Trophoblast cell (in vitro differentiated cells and primary cell): ENCODE measurements around the gene PLA2G10.

Experiments
- DNase-seq, 2 donors: peaks; one replicate each; pipeline ENCODE4 v3.0.0-alpha.2; 2016
- H2AFZ ChIP-seq: 2 replicates; pipeline ENCODE4 v1.6.1; 2013; ENCODE audit warnings: low read length, moderate library complexity, mild to moderate bottlenecking; ENCODE audit not compliant: insufficient read depth, poor library complexity
- H2AK5ac ChIP-seq: 2 replicates; pipeline ENCODE4 v1.6.1; 2013; ENCODE audit warnings: mild to moderate bottlenecking, low read length
- H2BK120ac ChIP-seq: 2 replicates; pipeline ENCODE4 v1.6.1; 2013; ENCODE audit warnings: low read length, mild to moderate bottlenecking, moderate library complexity; ENCODE audit not compliant: insufficient read depth, poor library complexity
- H2BK12ac ChIP-seq: 2 replicates; pipeline ENCODE4 v1.6.1; 2013; ENCODE audit warnings: mild to moderate bottlenecking, low read length, moderate library complexity
- H2BK5ac ChIP-seq: 2 replicates; pipeline ENCODE4 v1.6.1; 2013; ENCODE audit warnings: low read length, low read depth, moderate library complexity, mild to moderate bottlenecking; ENCODE audit not compliant: poor library complexity
- H3K14ac ChIP-seq: 2 replicates; pipeline ENCODE4 v1.6.1; 2013; ENCODE audit warnings: mild to moderate bottlenecking, low read length
- H3K18ac ChIP-seq: 2 replicates; pipeline ENCODE4 v1.6.1; 2013; ENCODE audit warnings: mild to moderate bottlenecking, low read length
- H3K23ac ChIP-seq: 2 replicates; pipeline ENCODE4 v1.6.1; 2013; ENCODE audit warnings: low read length
- H3K27ac ChIP-seq: 2 replicates; pipeline ENCODE4 v1.5.1; 2013; ENCODE audit warnings: low read depth, mild to moderate bottlenecking, inconsistent platforms, low read length, moderate library complexity
- H3K27me3 ChIP-seq: 2 replicates; pipeline ENCODE4 v1.6.1; 2013; ENCODE audit warnings: inconsistent platforms, mild to moderate bottlenecking, low read length, moderate library complexity; ENCODE audit not compliant: insufficient read depth
- H3K36me3 ChIP-seq, 2 experiments: 1 replicate in 1 of 2; 2 replicates in 1 of 2; pipeline ENCODE4 v1.6.1; 2013; ENCODE audit warnings: low read length in 2 of 2, mild to moderate bottlenecking in 2 of 2, moderate library complexity in 1 of 2; ENCODE audit not compliant: insufficient read depth in 2 of 2, control insufficient read depth in 1 of 2
- H3K4ac ChIP-seq: 2 replicates; pipeline ENCODE4 v1.6.1; 2013; ENCODE audit warnings: low read depth, mild to moderate bottlenecking, low read length, moderate library complexity
- H3K4me1 ChIP-seq, 2 experiments: 1 replicate in 1 of 2; 2 replicates in 1 of 2; pipeline ENCODE4 v1.6.1; 2013; ENCODE audit warnings: low read length in 2 of 2, mild to moderate bottlenecking in 2 of 2, moderate library complexity in 1 of 2; ENCODE audit not compliant: insufficient read depth in 2 of 2, control insufficient read depth in 1 of 2
- H3K4me2 ChIP-seq: 2 replicates; pipeline ENCODE4 v1.6.1; 2013; ENCODE audit warnings: inconsistent platforms, mild to moderate bottlenecking, low read length, moderate library complexity
- H3K4me3 ChIP-seq: 2 replicates; pipeline ENCODE4 v1.5.1; 2013; ENCODE audit warnings: mild to moderate bottlenecking, low read depth, low read length, inconsistent platforms
- H3K79me1 ChIP-seq: one replicate; pipeline ENCODE4 v1.6.1; 2013; ENCODE audit warnings: low read length
- H3K79me2 ChIP-seq: 2 replicates; pipeline ENCODE4 v1.6.1; 2013; ENCODE audit warnings: low read length, mild to moderate bottlenecking; ENCODE audit not compliant: control insufficient read depth, insufficient read depth, poor library complexity
- H3K9ac ChIP-seq: 2 replicates; pipeline ENCODE4 v1.6.1; 2013; ENCODE audit warnings: mild to moderate bottlenecking, low read length
- H3K9me3 ChIP-seq: 2 replicates; pipeline ENCODE4 v1.6.1; 2013; ENCODE audit warnings: low read depth, mild to moderate bottlenecking, control low read depth, inconsistent platforms, low read length; ENCODE audit not compliant: insufficient read depth
- H4K12ac ChIP-seq: 2 replicates; pipeline ENCODE4 v1.6.1; 2013; ENCODE audit warnings: low read depth, mild to moderate bottlenecking, low read length, moderate library complexity
- H4K8ac ChIP-seq: 2 replicates; pipeline ENCODE4 v1.6.1; 2013; ENCODE audit warnings: low read depth, mild to moderate bottlenecking, low read length, moderate library complexity
- H4K91ac ChIP-seq: one replicate; pipeline ENCODE4 v1.6.1; 2013; ENCODE audit warnings: low read depth, mild to moderate bottlenecking, low read length, moderate library complexity
- whole genome bisulfite sequencing: extraction: QIAGEN DNeasy Blood & Tissue Kit; methylation state at CpG from one replicate; pipeline ENCODE4 v1.1.7; 2013; ENCODE audit warnings: missing lambda C conversion rate; ENCODE audit not compliant: insufficient read length, insufficient coverage; ENCODE audit errors: extremely low coverage; 5-methylcytosine and 5-hydroxymethylcytosine counted together

The PLA2G10 gene

DNA sequence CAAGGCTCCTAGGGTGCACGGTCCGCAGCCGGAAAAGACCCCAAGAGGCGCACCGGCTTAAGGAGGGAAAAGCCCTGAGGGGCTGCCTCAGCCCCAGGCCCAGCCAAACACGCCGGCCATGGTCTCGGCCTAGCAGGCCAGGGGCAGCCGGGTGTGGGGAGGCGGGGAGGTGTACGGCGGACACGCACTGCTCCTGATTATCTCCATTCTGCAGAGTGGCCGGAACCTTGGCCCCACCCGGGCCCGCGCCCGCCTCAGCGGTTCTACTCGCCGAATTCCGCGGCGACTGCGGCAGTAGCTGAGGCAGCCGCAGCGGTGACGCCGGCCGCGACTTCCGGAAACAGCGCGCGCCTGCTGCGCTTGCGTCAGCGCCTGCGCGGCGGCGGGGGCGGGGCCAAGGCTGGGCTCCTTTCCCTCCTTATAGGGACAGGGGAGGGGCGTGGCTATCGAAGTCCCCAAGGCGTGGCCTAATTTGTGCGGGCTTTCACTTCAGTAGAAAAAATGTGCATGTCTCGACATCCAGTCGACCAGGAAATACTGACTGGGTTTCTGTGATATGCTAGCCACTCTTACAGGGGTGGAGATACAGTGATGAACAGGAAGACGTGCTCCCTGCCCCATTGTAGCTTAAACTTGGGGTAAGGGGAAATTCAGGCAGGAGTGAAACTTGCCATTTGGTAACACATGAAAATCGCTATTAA lies 64.0 kb downstream of the PLA2G10 start, which contains the start of gene PARN:
PARN (minus strand) TSS at position 342 of the 701 bp plus-strand sequence; CDS start at position 207, 135 bp downstream.
- peak within 1 kb of the TSS; percentile 86 for H2AK5ac ChIP-seq
- H3K14ac ChIP-seq, result peak within 1 kb of the TSS; percentile 94
- peak within 1 kb of the TSS; percentile 68 for H2AFZ ChIP-seq
- peak within 1 kb of the TSS; percentile 69 for H3K27ac ChIP-seq
- peak within 1 kb of the TSS; percentile 88 for H3K18ac ChIP-seq
- peak within 1 kb of the TSS; percentile 83 for H3K4me3 ChIP-seq
- H3K4ac ChIP-seq, result peak within 1 kb of the TSS; percentile 82
- peak within 1 kb of the TSS; percentile 89 for H4K91ac ChIP-seq
- peaks cover 5 to 12% of the 10 kb centered on the region in 2 experiments for H3K36me3 ChIP-seq
- H3K79me2 ChIP-seq, result peaks cover 15% of the 10 kb centered on the region
- H3K79me1 ChIP-seq, result peaks cover 11% of the 10 kb centered on the region
- peak within 1 kb of the TSS; percentile 90 for H3K9ac ChIP-seq
- no CpG with 5 or more reads among the region's 51 CpGs for WGBS
- peaks cover 5 to 16% of the 10 kb centered on the region in 2 experiments for H3K4me1 ChIP-seq
- H3K27me3 ChIP-seq, result no peaks in the 10 kb centered on the region
- peak within 1 kb of the TSS; percentile 89 for H2BK5ac ChIP-seq
- DNase-seq, result peak; percentile 99
- H2BK12ac ChIP-seq, result no peak within 1 kb of the TSS
- peak within 1 kb of the TSS; percentile 29 for H2BK120ac ChIP-seq
- no peaks in the 10 kb centered on the region for H3K9me3 ChIP-seq
- peak within 1 kb of the TSS; percentile 95 for H4K8ac ChIP-seq
- peak within 1 kb of the TSS; percentile 90 for H4K12ac ChIP-seq
- no peak within 1 kb of the TSS for H3K23ac ChIP-seq
- H3K4me2 ChIP-seq, result peak within 1 kb of the TSS; percentile 85

DNA sequence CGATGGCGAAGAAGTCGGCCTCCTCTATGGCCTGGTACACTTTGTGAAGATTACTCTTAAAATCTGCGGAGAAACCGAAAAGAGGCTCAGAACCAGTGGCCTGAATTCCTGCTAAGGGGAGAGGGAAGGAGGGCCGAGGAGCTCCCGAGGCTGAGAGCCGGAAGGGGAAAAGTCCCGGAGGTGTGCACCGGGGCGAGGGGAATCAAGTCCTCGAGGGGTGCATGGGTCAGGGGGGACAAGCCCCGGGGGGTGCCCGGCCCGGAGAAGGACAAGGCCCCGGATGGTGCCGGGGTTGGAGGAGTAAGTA lies 64.5 kb downstream of the PLA2G10 start:
- Histone ChIP-seq H2BK5ac (peak overlapping the region; percentile 89), H4K8ac (peak overlapping the region; percentile 95), H2AK5ac (peak overlapping the region; percentile 86), H3K9ac (peak overlapping the region; percentile 90), H3K79me1 (peaks cover 11% of the 10 kb centered on the region), H2BK12ac (no peak overlapping the region), H3K36me3 (peaks cover 9 to 12% of the 10 kb centered on the region in 2 experiments), H4K12ac (peak overlapping the region; percentile 90), H3K4ac (peak overlapping the region; percentile 82), H3K27me3 (no peaks in the 10 kb centered on the region), H2AFZ (peak overlapping the region; percentile 68), H3K4me3 (peak overlapping the region; percentile 83), H3K27ac (peak overlapping the region; percentile 69), H3K23ac (no peak overlapping the region), H3K14ac (peak overlapping the region; percentile 94), H3K9me3 (no peaks in the 10 kb centered on the region), H3K79me2 (peaks cover 13% of the 10 kb centered on the region), H4K91ac (peak overlapping the region; percentile 89), H3K18ac (peak overlapping the region; percentile 88), H2BK120ac (peak overlapping the region; percentile 29), H3K4me2 (peak overlapping the region; percentile 85), H3K4me1 (peaks cover 5 to 14% of the 10 kb centered on the region in 2 experiments)
- peak in 1 of 2 donors; percentile 5 for DNase-seq
- no CpG with 5 or more reads among the region's 17 CpGs for WGBS

DNA sequence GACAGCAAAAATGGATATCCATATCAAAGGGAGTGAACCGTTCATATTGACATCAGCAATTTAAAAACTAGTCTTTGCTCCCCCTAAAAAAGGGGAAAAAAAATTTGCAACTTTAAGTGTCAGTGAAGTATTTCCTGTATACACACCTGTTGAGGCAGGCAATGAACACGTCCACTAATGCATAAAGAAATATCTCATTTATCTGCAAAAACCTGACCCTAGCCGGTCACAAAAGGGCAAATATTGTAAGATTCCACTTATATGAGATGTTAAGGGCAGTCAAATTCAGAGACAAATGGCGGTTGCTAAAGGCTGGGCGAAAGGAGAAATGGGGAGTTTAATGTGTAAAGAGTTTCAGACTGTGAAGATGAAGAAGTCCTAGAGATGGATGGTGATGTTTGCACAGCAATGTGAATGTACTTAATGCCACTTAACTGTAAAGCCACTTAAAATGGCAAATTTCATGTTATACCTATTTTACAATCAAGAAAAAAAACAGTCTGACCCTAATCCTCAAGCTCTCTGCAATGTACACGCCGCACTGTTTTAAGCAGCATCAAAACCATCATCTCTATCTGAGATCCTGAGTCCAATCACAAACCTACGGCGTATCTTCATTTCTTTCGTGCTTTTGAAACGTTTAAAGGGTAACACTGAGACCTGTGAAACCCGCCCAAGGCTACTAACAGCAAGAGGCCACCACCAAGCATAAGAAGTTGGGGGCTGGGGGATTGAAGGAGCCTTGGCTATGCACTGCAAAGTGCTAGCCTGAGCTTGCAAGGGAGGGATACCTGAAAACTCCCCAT lies 65.1 kb downstream of the PLA2G10 start:
- DNase-seq, result no peak
- H3K27ac ChIP-seq, result no peak overlapping the region
- no CpG with 5 or more reads among the region's 12 CpGs for WGBS
- peaks cover 11 to 13% of the 10 kb centered on the region in 2 experiments for H3K36me3 ChIP-seq
- peak overlapping the region; percentile 82 for H3K4ac ChIP-seq
- H3K18ac ChIP-seq, result peak overlapping the region; percentile 33
- no peak overlapping the region for H4K8ac ChIP-seq
- H3K9me3 ChIP-seq, result no peaks in the 10 kb centered on the region
- H3K79me2 ChIP-seq, result peaks cover 10% of the 10 kb centered on the region
- no peaks in the 10 kb centered on the region for H3K27me3 ChIP-seq
- no peak overlapping the region for H2AK5ac ChIP-seq
- peak overlapping the region; percentile 90 for H4K12ac ChIP-seq
- no peak overlapping the region for H2BK120ac ChIP-seq
- H3K9ac ChIP-seq, result peak overlapping the region; percentile 90
- H3K79me1 ChIP-seq, result peaks cover 11% of the 10 kb centered on the region
- peaks cover 5 to 10% of the 10 kb centered on the region in 2 experiments for H3K4me1 ChIP-seq
- peak overlapping the region; percentile 83 for H3K4me3 ChIP-seq
- no peak overlapping the region for H3K23ac ChIP-seq
- no peak overlapping the region for H2BK12ac ChIP-seq
- H3K14ac ChIP-seq, result peak overlapping the region; percentile 94
- H3K4me2 ChIP-seq, result peak overlapping the region; percentile 85
- H2BK5ac ChIP-seq, result no peak overlapping the region
- peak overlapping the region; percentile 63 for H4K91ac ChIP-seq
- no peak overlapping the region for H2AFZ ChIP-seq

DNA sequence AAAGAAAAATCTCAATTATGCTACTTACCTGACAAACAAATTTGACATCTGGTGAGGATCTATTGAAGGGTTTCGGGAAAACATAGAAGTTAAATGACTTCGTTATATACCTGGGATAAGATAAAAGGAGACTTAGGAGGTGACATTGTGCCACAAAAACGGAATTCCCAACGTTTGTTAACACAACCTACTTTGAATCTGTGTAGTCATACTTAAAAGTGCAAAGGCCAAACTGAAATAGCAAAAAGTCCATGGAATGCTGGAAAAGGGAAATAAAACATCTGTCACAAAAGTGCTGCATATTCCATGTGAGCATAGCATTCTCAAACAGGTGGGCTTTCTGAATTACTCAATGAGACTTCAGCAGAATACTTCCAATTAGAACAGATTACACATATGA lies 67.0 kb downstream of the PLA2G10 start:
- Histone ChIP-seq H3K9me3 (no peaks in the 10 kb centered on the region), H4K91ac (no peak overlapping the region), H3K27me3 (no peaks in the 10 kb centered on the region), H2BK120ac (no peak overlapping the region), H3K14ac (no peak overlapping the region), H3K27ac (no peak overlapping the region), H3K79me2 (peaks cover 5% of the 10 kb centered on the region), H3K36me3 (peaks cover 23 to 25% of the 10 kb centered on the region in 2 experiments), H2BK5ac (no peak overlapping the region), H3K4me1 (peaks cover 3 to 9% of the 10 kb centered on the region in 2 experiments), H2AFZ (no peak overlapping the region), H3K4me3 (no peak overlapping the region), H3K79me1 (peaks cover 6% of the 10 kb centered on the region), H4K12ac (no peak overlapping the region), H3K4ac (no peak overlapping the region), H3K23ac (no peak overlapping the region), H2AK5ac (no peak overlapping the region), H2BK12ac (no peak overlapping the region), H3K4me2 (no peak overlapping the region), H4K8ac (no peak overlapping the region), H3K18ac (no peak overlapping the region), H3K9ac (no peak overlapping the region)
- WGBS, result no CpG with 5 or more reads among the region's 4 CpGs
- no peak for DNase-seq
